CD4-positive, alpha-beta T cell treated with Interleukin-6 for 4 hours (primary cell): ENCODE data around the gene TCFL5.
A peak's percentile ranks its signal among the peaks of the same experiment; 100 is the strongest.

ENCODE experiments used
- DNase-seq: peaks from one replicate; pipeline ENCODE4 v3.0.0-alpha.2; 2020; ENCODE audit warnings: mixed read lengths

TCFL5 gene

GRCh38 chr20:62861726-62862336 is at the start of gene TCFL5:
TSS of gene TCFL5 (minus strand) at chr20:62861822. CDS start at chr20:62861670, 152 bp downstream.
- DNase-seq, result peak; percentile 85

GRCh38 chr20:62910777-62911497 is 49.3 kb upstream of the TCFL5 start:
- no peak for DNase-seq

GRCh38 chr20:62910217-62910766 is 48.7 kb upstream of the TCFL5 start:
- DNase-seq, result no peak

- no peak for DNase-seq
Measured at GRCh38 chr20:62908971-62909791, 47.6 kb upstream of the TCFL5 start.

GRCh38 chr20:62907384-62908317 is 46.0 kb upstream of the TCFL5 start:
- peak; percentile 49 for DNase-seq

- DNase-seq, result no peak
Measured at GRCh38 chr20:62906647-62907375, 45.2 kb upstream of the TCFL5 start.

GRCh38 chr20:62906209-62906608 is 44.6 kb upstream of the TCFL5 start:
- DNase-seq, result no peak

- DNase-seq, result no peak
Measured at GRCh38 chr20:62905536-62906117, 44.0 kb upstream of the TCFL5 start.

GRCh38 chr20:62902926-62903615 is 41.4 kb upstream of the TCFL5 start:
- no peak for DNase-seq

GRCh38 chr20:62901891-62902290 is 40.3 kb upstream of the TCFL5 start:
- no peak for DNase-seq

GRCh38 chr20:62900692-62901584 is 39.3 kb upstream of the TCFL5 start:
- peak; percentile 15 for DNase-seq

GRCh38 chr20:62900052-62900691 is 38.5 kb upstream of the TCFL5 start:
- DNase-seq, result peak; percentile 79

- DNase-seq, result no peak
Measured at GRCh38 chr20:62899633-62900051, 38.0 kb upstream of the TCFL5 start.

GRCh38 chr20:62898970-62899632 is 37.5 kb upstream of the TCFL5 start:
- DNase-seq, result peak; percentile 53

GRCh38 chr20:62898093-62898964 is 36.7 kb upstream of the TCFL5 start:
- no peak for DNase-seq

- no peak for DNase-seq
Measured at GRCh38 chr20:62897666-62898065, 36.0 kb upstream of the TCFL5 start.

- no peak for DNase-seq
Measured at GRCh38 chr20:62896526-62896925, 34.9 kb upstream of the TCFL5 start.
